ENCODE results near the gene AKAP13.

GRCh38 chr15:85717212-85717611 lies 336.8 kb downstream of the AKAP13 start:
- TF ChIP-seq RAD21 (conservative IDR thresholded peaks at IDR 0.05 in 1 of 2, IDR thresholded peaks at IDR 0.05 in 1 of 2) (no peak), FOSB (CRISPR knock-in tag; IDR thresholded peaks at IDR 0.05) (no peak), CTCF (IDR thresholded peaks at IDR 0.05) (no peak), POLR2A (IDR thresholded peaks at IDR 0.05; ENCODE audit: low read length) (no peak), HDAC2 (IDR thresholded peaks at IDR 0.05) (no peak)
